GM18867 (cell line): ENCODE results near the gene SLC12A2.

ENCODE experiments used
- ATAC-seq: cut with Tn5 transposase; IDR thresholded peaks from one replicate; pipeline ENCODE4 v1.9.1; 2021; ENCODE audit warnings: mild to moderate bottlenecking, moderate library complexity; ENCODE audit not compliant: unreplicated experiment

Gene SLC12A2

GRCh38 chr5:128163991-128164390 lies 80.4 kb downstream of the SLC12A2 start:
- no peak for ATAC-seq

GRCh38 chr5:128169401-128170017 lies 85.9 kb downstream of the SLC12A2 start:
- ATAC-seq: no peak

DNA sequence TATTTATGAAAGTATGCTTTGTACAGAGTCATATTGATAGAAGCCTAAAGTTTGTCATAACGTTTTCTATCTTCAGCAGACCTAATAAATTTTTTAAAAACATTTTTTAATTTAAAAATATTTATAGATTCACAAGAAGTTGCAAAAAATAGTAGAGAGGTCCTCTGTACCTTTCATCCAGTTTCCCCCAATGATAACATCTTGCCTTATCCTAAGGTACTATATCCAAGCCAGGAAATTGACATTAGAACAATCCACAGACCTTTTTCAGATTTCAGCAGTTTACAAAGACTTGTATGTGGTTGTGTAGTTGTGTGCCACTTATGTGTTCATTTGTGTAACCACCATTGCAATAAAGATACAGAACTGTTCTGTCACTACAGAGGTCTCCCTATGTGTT lies 88.5 kb downstream of the SLC12A2 start:
- ATAC-seq: no peak

DNA sequence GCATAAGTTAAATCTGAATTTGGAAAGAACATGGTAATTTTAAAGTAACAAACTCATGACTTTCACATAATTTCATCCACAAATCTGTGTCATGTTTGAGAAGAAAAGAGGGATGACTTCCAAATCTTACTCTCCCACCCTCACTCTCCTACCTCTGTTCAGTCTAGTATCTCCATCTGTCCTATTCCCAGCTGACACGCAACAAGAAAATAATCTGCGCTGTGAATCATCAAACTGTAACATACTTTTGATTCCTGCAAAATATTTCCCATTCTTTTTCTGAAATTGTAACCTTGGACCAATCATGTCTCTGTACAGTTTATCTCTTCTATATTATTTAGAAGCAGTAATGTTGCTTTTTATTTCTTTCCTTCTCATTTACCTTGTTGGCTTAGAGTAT lies 91.4 kb downstream of the SLC12A2 start:
- ATAC-seq: no peak

DNA sequence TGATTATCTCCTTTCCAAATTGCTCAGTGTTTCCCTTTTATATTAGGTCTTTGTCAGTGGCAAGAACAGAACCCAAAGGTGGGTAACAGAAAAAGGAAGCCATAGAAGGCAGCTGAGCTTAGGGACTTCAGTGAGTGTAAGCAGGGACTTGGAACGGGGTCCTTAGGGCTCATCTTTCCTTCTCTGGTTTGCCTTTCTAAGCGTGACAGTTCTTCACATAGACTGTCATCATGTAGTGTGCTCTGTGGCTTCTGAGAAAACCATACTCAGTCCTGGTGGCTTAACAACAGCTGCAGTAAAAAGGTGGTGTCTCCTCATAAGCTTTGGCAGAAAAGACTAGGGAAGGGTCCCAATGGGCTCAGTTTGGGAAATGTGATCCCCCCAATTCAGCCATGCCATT lies 108.8 kb downstream of the SLC12A2 start:
- no peak for ATAC-seq

- no peak for ATAC-seq
Observed at GRCh38 chr5:128193665-128194390, 110.3 kb downstream of the SLC12A2 start.

DNA sequence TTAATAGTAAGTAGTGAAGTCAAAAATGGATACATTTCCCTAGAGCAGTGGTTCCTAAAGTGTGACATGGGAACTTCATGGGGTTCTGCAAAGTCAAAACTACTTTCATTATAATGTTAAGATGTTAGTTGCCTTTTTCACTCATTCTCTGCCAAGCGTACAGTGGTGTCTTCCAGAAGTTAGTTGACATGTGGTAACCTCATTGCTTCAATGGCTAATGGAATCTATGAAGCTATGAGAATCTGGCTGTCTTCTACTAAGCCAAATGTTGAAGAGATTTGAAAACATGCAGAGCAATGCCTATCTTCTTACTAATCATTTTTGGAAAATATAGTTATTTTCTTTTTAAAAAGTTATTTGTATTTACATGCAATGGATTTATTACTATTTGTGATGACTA lies 111.8 kb downstream of the SLC12A2 start:
- ATAC-seq: no peak

- ATAC-seq: no peak
Observed at GRCh38 chr5:128196080-128196479, 112.5 kb downstream of the SLC12A2 start.

DNA sequence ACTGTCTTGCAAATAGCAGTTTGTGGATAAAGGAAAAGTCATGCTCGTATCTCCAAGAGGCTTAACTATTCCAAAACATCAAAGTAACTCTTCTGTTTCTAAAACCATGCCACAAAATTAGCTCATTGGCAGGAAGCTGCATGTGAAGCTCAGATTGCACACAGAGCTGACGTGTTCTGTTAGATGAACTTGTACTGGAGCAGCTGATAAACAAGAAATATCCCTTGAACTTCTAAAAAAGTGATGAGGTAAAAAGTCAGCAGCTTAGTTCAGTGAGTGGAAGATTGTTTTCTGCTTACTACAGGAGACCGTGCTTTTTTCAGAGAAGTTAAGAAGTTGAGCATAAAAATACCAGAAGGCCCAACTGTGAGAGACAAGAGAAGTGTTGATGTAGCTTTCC lies 113.2 kb downstream of the SLC12A2 start:
- no peak for ATAC-seq

- ATAC-seq: peak; percentile 35
Observed at GRCh38 chr5:128197896-128198522, 114.4 kb downstream of the SLC12A2 start.

DNA sequence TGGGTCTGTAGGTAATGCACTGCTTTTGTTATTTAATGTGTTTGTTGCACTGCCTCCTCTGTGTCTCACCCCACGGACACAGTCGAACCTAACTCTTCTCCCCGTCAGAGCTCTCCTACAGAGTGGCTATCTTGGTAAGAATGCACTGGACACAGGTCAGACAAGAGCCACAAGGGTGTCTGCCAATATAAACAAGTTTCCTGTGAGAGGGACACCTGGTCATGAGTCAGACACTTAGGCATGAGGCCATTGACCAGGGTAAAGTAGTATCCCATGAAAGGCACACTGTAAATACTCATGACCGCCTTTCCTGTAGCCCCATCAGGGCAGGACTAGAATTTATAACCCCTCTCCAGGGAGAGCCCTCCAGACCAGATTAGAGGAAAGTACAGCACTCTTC lies 115.5 kb downstream of the SLC12A2 start:
- ATAC-seq: no peak

DNA sequence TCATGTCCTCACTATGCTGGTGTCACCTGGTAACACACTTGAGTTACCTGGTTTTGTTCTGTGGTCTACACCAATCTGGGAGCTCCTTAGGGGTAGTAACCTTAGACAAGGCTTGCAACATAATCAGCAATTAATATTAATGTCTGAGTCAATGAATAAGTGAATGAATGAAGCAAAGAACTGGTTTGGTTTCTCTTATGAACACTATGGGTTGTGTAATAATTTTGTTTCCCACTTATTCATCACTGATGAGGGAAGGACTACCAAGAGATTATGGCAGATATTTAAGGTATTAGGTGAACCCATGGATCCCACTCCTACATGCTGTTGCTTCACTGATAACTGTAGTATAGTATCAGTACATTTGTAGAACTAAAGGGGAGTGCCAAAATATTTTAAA lies 116.0 kb downstream of the SLC12A2 start:
- no peak for ATAC-seq

DNA sequence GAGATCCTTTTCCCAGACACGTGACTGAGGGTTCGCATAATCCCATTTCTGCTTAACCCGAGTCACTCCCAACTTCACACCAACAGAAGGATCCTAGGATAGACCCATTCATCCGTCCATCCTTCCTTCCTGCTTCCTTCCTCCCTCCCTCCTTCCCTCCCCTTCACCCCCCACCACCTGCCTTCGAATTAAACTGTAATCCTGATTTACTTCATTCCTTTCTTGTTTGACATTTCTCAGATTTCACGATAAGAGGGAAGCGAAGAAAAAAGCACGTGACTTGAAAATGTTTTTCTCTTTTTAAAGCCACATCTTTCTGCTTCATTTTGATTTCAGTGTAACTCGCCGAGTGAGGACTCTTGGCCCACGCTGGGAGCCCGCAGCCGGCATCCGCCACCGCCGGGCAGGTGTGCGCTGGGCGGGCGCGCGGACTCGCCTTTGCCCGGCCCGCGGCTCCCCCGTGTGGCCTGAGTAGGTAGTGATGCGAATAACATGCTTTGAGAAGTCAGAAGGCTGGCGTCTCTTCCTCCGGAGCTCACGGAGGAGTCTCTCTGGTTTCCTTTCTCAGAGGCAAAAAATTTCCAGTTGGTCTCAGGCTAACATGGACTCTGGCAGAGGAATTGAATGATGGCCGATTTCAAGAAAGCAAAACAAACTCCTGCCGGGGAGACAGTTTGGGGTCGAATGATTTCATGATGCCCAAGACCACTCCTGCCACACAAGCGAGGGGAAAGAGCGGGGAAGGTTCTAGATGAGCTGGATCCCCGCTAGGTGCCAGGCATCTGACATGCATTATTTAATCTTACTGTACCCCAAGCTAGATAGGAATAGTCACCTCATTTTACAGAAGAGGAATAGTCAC lies 117.7 kb downstream of the SLC12A2 start:
- ATAC-seq: peak; percentile 97

GRCh38 chr5:128202320-128202719 lies 118.8 kb downstream of the SLC12A2 start:
- ATAC-seq: no peak

GRCh38 chr5:128208436-128208835 lies 124.9 kb downstream of the SLC12A2 start:
- ATAC-seq: no peak

GRCh38 chr5:128212191-128212806 lies 128.7 kb downstream of the SLC12A2 start:
- no peak for ATAC-seq

DNA sequence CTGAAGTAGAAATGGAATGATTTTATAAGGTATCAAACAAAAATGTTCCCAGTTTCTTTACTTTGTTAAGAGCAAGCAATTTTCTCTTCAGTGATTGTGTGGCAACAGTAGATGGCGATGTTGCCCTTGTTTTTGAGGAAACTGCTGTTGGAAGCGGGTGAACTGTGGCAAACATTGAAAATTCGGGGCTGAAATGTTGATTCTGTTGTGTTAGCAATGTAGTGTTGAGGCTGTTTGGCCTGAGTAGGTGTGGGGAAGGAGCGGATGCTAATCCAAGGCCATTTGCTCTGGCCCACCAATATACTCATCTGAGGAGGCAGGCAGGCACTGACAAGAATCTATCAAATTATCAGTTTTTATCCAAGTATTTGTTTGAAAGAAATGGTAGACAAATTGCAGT lies 129.8 kb downstream of the SLC12A2 start:
- peak; percentile 73 for ATAC-seq

GRCh38 chr5:128213833-128214232 lies 130.3 kb downstream of the SLC12A2 start:
- ATAC-seq: no peak

DNA sequence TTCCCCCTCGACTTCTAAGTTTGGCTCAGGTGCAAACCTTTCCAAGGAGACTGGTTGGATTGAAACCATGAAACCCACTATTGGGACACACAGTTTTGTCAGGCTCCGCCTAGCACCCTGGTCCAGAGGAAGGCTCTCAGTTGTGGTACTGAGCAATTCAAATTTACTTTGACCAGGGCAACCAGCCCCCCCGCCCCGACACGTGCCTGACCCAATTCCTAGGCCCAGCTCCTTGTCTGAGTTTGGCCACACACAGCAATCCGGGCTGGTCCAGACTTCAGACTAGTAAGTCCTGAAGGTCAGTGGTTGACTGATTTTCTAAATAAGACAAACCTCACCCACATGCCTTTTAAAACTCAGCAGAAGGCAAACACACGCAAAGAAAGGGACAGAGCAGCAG lies 132.7 kb downstream of the SLC12A2 start:
- no peak for ATAC-seq

DNA sequence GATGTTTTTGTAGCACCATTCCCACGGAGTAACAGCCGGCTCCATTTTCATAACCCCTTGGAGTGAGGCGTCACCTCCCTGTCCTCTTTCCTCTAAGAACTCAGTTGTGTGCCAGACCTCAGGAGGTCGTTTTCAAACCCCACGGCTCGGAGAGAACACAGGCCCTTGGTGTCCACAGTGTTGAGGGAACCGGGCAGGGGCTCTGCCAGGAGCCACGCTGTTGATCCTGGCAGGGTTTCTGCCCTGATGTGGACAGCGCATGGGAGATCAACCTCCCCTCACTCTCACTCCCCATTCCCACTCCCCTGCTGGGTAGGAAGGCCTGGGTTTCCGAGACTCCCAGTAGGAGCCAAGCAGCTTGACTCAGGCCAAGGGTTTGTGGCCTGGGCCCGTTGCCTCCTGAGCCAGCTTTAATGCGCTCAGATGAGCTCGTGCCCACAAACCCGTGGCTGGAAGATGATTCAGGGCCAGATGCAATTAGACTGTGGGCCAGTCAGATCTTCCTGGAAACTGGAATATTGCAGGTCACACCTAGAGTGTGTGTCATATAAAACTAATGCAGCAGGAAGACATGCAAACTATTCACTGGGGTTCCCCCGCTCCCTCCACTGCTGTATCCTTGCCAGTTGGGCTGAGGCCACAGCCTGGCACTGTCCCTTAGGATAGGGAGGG lies 133.4 kb downstream of the SLC12A2 start:
- ATAC-seq: no peak
